ENCODE results near the gene ISOC2.

ISOC2 gene

DNA sequence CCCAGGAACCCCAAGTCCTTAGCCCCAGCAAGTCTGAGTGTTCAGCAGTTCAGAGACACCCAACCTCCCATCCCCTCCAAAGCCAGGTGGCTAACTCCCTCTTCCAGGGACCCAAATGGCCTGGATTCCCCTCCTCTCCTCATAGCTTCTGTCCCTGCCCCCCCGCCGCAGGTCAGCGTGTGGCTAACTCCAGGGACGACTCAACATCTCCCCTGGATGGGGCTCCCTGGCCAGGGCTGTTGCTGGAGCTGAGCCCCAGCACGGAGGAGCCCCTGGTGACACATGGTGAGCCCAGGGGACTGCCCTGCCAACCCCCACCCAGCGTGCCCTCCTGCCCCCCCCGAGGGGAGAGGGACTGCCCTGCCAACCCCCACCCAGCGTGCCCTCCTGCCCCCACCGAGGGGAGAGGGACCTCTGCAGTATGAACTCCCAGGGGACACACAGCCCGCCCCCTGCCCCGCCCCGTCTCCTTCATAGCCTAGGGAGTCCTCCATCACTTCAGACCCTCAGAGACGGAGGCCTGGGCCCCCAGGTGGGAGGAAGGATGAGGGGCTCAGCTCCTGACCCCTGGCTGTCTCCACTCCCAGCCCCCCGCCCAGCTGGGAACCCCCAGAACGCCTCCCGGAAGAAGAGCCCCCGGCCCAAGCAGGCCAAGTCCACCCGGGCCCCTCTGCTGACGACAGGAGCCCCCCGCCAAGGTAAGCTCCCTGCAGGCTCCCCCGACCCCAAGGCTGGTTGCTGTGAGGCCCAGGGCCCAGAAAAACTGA is 28.5 kb upstream of the ISOC2 start:
- no peak for DNase-seq (ENCODE audit: low read depth, low spot score)

GRCh38 chr19:55488986-55489710 is 27.7 kb upstream of the ISOC2 start:
- no peak for DNase-seq (ENCODE audit: low read depth, low spot score)

GRCh38 chr19:55487924-55488687 is 26.7 kb upstream of the ISOC2 start, which contains the start of gene SSC5D:
Gene SSC5D, plus strand, starts transcription at chr19:55488436. Its CDS starts 154 bp downstream, at chr19:55488590.
- no peak for DNase-seq (ENCODE audit: low read depth, low spot score)

GRCh38 chr19:55486971-55487923 is 25.8 kb upstream of the ISOC2 start:
- no peak for DNase-seq (ENCODE audit: low read depth, low spot score)

- no peak for DNase-seq (ENCODE audit: low read depth, low spot score)
Measured at GRCh38 chr19:55486043-55486970, 24.9 kb upstream of the ISOC2 start.

DNA sequence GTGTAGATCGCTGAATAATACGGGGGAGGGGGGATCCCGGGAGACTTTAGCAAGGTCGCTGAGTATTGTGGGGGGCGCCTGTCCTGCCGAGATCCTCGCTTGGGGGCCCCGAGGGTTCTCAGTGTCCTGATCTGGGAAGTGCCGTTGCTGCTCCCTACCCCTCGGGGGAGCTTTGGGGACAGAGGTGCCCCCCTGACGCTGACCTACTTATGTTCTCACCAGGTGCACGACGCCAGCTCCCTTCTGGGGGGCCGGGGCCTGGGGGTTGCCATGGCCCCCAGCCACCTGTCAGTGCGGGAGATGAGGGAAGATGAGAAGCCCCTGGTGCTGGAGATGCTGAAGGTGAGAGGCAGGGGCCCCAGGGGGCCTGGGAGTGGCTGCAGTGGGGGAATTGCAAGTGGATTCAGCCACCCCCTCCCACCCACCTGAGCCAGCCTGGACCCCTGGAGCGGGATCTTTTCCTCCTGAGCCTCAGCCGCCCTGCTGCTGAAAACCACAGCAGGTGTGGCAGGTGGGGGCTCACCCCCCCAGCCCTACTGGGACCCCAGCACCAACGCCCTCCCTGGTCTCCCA is 24.1 kb upstream of the ISOC2 start:
- no peak for DNase-seq (ENCODE audit: low read depth, low spot score)

- peak; percentile 35 for DNase-seq (ENCODE audit: low read depth, low spot score)
Measured at GRCh38 chr19:55484593-55485438, 23.4 kb upstream of the ISOC2 start, which contains the start of gene NAT14. Gene NAT14, plus strand, starts transcription at chr19:55485188. Its CDS starts 521 bp downstream, at chr19:55485709.

DNA sequence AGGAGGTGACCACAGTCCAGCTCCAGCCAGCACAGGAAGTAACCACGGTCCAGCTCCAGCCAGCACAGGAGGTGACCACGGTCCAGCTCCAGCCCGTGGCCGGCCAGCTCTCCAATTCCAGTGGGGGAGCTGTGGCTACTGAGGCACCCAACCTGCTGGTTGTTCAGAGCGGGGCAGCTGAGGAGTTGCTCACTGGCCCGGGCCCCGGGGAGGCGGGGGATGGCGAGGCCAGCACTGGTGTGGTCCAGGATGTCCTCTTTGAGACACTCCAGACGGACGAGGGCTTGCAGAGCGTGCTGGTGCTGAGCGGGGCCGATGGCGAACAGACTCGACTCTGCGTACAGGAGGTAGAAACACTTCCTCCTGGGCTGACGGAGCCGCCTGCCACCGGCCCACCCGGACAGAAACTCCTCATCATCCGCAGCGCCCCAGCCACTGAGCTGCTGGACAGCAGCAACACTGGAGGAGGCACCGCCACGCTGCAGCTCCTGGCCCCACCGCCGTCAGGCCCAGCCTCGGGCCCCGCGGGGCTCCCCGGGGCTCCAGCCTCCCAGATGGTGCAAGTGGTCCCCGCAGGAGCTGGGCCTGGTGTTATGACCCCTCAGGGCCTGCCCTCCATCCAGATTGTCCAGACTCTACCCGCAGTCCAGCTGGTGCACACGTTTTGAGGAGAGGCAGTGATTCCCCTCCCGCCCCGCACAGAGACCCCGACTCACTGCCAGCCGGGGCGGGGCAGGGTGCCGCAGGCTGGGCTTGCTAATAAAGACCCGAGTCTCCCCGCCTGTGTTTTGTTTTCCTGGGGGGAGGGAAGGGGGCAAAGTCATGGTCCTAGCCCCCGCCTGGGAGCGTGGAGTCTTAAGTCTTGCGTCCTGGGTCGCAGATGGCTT is 22.5 kb upstream of the ISOC2 start:
- DNase-seq (ENCODE audit: low read depth, low spot score), result no peak

- no peak for DNase-seq (ENCODE audit: low read depth, low spot score)
Measured at GRCh38 chr19:55482967-55483705, 21.7 kb upstream of the ISOC2 start.

GRCh38 chr19:55482156-55482961 is 20.9 kb upstream of the ISOC2 start:
- DNase-seq (ENCODE audit: low read depth, low spot score), result no peak

DNA sequence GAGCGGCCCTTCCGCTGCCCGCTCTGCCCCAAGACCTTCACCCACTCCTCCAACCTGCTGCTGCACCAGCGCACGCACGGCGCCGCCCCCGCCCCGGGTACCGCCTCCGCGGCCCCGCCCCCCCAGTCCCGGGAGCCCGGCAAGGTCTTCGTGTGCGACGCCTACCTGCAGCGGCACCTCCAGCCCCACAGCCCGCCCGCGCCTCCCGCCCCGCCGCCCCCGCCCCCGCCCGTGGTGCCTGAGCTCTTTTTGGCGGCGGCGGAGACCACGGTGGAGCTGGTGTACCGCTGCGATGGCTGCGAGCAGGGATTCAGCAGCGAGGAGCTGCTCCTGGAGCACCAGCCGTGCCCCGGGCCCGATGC is 20.3 kb upstream of the ISOC2 start:
- DNase-seq (ENCODE audit: low read depth, low spot score), result no peak

- no peak for DNase-seq (ENCODE audit: low read depth, low spot score)
Measured at GRCh38 chr19:55481148-55481793, 19.8 kb upstream of the ISOC2 start.

- no peak for DNase-seq (ENCODE audit: low read depth, low spot score)
Measured at GRCh38 chr19:55479451-55480230, 18.2 kb upstream of the ISOC2 start.

DNA sequence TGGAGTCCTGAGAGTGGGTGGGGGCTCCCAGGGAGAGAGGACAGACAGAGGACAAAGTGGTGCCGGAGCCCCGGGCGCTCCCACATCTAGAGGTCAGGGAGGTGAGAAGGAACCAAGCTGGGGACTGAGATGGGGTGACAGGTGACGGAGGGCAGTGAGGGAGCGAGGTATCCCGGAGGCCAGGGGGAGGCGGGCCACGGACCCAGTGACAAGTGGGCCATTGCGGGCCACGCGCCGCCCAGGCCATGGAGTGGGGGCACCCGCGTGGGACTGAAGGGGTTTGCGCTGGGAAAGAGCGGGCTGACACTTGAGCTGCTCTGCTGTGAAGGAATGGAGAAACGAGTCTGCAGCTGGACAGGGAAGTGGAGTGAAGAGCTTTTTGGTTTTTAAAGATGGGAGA is 17.6 kb upstream of the ISOC2 start:
- DNase-seq (ENCODE audit: low read depth, low spot score), result no peak

GRCh38 chr19:55478364-55478763 is 16.9 kb upstream of the ISOC2 start:
- no peak for DNase-seq (ENCODE audit: low read depth, low spot score)

All from activated CD4-positive, CD25-positive, alpha-beta regulatory T cell treated with anti-CD3 and anti-CD28 coated beads, Interleukin-2, amount 50 U/mL, for 16 hours (primary cell).